Measurements from ENCODE around the gene EFCAB6. TPM values are rescaled to one million over a fixed set of nuclear protein-coding genes. Genes with fewer than 3 reads are reported as not detected.

Gene EFCAB6
- total RNA-seq, 1 experiment from 2014 or later: 0.40 TPM

DNA sequence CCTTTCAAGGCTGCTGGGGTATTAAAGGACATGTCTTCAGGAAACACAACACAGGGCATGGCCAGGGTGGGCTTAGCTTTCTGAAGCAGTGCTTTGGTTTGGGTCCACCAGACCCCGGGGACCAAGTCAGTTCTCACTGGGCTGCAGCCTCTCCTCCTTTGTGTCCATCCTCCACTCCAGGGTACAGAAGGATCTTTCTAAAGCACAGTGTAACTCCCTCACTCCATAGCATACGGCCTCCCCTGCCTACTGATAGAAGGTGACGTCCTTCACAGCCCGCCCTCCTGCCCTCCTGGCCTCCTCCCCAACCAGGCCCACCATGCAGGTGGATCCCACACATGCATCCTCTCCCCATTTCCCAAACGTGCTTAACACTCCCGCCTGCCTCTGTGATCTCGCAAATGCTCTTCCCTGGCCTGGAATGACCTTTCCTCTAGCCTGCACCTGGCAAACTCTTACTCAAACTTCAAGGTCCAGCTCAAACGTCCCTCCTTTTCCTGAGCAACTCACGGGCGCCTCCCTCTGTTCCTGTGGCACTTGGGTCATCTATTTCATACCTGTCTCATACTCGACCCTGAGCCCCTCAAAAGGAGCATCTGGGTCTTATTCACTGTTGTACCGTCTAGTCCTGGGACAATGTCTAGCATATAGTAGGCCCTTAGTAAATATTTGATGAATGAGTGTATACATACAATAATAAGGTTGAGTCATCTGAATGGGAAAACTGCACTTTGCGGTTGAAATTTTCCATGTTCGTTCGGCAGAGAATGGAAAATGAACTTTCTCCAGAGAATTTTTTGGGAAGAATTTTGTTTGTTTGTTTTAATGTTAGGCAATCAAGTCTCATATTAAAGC lies 187.7 kb downstream of the EFCAB6 start:
- no peak for TF ChIP-seq CTCF (IDR thresholded peaks at IDR 0.05; ENCODE audit: unreplicated experiment)
- no peaks in the 10 kb centered on the region for H3K36me3 Mint-ChIP-seq (ENCODE audit: insufficient read depth, unreplicated experiment)
- H3K27ac Mint-ChIP-seq (ENCODE audit: low read depth, unreplicated experiment): peak overlapping the region; percentile 39
- ChIA-PET CTCF (no interaction called here), POLR2A (no interaction called here)
- intact Hi-C loops (cut with micrococcal nuclease): no loop called here
- peaks cover 6% of the 10 kb centered on the region for H3K4me1 Mint-ChIP-seq (ENCODE audit: insufficient read depth, unreplicated experiment)
- DNase-seq (ENCODE audit: unreplicated experiment): peak; percentile 74
- H3K4me3 Mint-ChIP-seq (ENCODE audit: unreplicated experiment): no peak overlapping the region
- no TSS peak for BruUV-seq (replicated peaks)
- peaks cover 20% of the 10 kb centered on the region for H3K27me3 Mint-ChIP-seq (ENCODE audit: insufficient read depth, unreplicated experiment)
- H3K9me3 Mint-ChIP-seq (ENCODE audit: unreplicated experiment): peaks cover 10% of the 10 kb centered on the region

- Mint-ChIP-seq H3K4me3 (ENCODE audit: unreplicated experiment) (no peak overlapping the region), H3K9me3 (ENCODE audit: unreplicated experiment) (peaks cover 16% of the 10 kb centered on the region), H3K27me3 (ENCODE audit: insufficient read depth, unreplicated experiment) (peaks cover 22% of the 10 kb centered on the region), H3K36me3 (ENCODE audit: insufficient read depth, unreplicated experiment) (no peaks in the 10 kb centered on the region), H3K27ac (ENCODE audit: low read depth, unreplicated experiment) (no peak overlapping the region), H3K4me1 (ENCODE audit: insufficient read depth, unreplicated experiment) (peaks cover 6% of the 10 kb centered on the region)
- intact Hi-C loops (cut with micrococcal nuclease): no loop called here
- ChIA-PET CTCF (no interaction called here), POLR2A (no interaction called here)
- DNase-seq (ENCODE audit: unreplicated experiment): peak; percentile 54
- no peak for TF ChIP-seq CTCF (IDR thresholded peaks at IDR 0.05; ENCODE audit: unreplicated experiment)
- no TSS peak for BruUV-seq (replicated peaks)
Measured at GRCh38 chr22:43622886-43623285, 189.2 kb downstream of the EFCAB6 start.

DNA sequence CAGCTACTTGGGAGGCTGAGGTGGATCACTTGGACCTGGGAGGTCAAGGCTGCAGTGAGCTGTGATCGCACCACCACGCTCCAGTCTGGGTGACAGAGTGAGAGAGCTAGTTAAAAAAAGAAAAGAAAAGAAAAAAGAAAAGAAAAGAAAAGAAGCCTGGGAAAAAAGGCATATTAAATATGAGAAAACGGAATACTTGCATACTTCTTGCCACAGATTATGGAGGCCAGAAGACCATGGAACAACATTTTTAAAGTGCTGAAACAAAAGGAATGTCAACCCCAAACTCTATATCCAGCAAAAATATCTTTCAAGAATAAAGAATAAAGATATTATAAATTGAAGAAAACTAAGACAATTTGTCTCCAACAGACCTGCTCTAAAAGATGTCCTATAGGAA lies 191.9 kb downstream of the EFCAB6 start:
- intact Hi-C loops (cut with micrococcal nuclease): no loop called here
- DNase-seq (ENCODE audit: unreplicated experiment): no peak
- Mint-ChIP-seq H3K4me1 (ENCODE audit: insufficient read depth, unreplicated experiment) (peaks cover 6% of the 10 kb centered on the region), H3K27ac (ENCODE audit: low read depth, unreplicated experiment) (no peak overlapping the region), H3K36me3 (ENCODE audit: insufficient read depth, unreplicated experiment) (no peaks in the 10 kb centered on the region), H3K27me3 (ENCODE audit: insufficient read depth, unreplicated experiment) (peaks cover 36% of the 10 kb centered on the region), H3K4me3 (ENCODE audit: unreplicated experiment) (no peak overlapping the region), H3K9me3 (ENCODE audit: unreplicated experiment) (peaks cover 16% of the 10 kb centered on the region)
- POLR2A ChIA-PET: interaction anchor here (0.7 to 0.9 kb wide), 2 partner anchors 54 to 97 kb away, joined by 3 read pairs; no protein-coding TSS in a partner anchor
- BruUV-seq (replicated peaks): no TSS peak
- CTCF ChIA-PET: no interaction called here
- no peak for TF ChIP-seq CTCF (IDR thresholded peaks at IDR 0.05; ENCODE audit: unreplicated experiment)

DNA sequence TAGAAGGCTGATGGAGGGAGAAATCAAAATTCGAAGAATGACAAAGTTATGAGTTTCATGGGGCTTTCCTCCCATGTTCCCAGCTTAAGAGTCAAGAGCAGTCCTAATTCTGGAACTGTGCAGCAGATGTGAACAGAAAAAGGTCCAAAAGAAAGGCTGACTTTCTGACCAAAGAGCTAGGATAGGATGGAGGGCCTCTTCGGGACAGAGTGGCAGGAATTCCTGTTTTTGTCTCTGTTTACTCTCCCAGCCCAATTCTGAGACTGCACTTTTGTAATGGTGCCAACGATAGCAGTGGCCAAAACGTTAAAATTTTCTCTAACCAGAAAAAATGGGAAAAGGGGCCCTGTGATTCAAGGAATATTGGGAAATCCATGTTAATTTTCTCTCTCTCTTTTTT lies 193.6 kb downstream of the EFCAB6 start:
- no peaks in the 10 kb centered on the region for H3K36me3 Mint-ChIP-seq (ENCODE audit: insufficient read depth, unreplicated experiment)
- intact Hi-C loops (cut with micrococcal nuclease): no loop called here
- H3K4me1 Mint-ChIP-seq (ENCODE audit: insufficient read depth, unreplicated experiment): no peaks in the 10 kb centered on the region
- H3K4me3 Mint-ChIP-seq (ENCODE audit: unreplicated experiment): no peak overlapping the region
- TF ChIP-seq CTCF (IDR thresholded peaks at IDR 0.05; ENCODE audit: unreplicated experiment): no peak
- BruUV-seq (replicated peaks): no TSS peak
- ChIA-PET CTCF (no interaction called here), POLR2A (no interaction called here)
- peaks cover 10% of the 10 kb centered on the region for H3K9me3 Mint-ChIP-seq (ENCODE audit: unreplicated experiment)
- no peak for DNase-seq (ENCODE audit: unreplicated experiment)
- no peak overlapping the region for H3K27ac Mint-ChIP-seq (ENCODE audit: low read depth, unreplicated experiment)
- peaks cover 36% of the 10 kb centered on the region for H3K27me3 Mint-ChIP-seq (ENCODE audit: insufficient read depth, unreplicated experiment)

Measured in MCF 10A (cell line).